Renal cortex interstitium (tissue), 15 donors: ENCODE measurements around the gene RPL37A. TPM values are rescaled to one million over a fixed set of nuclear protein-coding genes. Genes with fewer than 3 reads are reported as not detected.

ENCODE experiments used
- DNase-seq, 11 donors: peaks; one replicate each; pipeline ENCODE4 v3.0.0-alpha.2; 2013; ENCODE audit warnings: low read depth in 9 of 11, low spot score in 4 of 11; ENCODE audit errors: extremely low read depth in 1 of 11
- long read RNA-seq, 16 experiments: transcript quantifications; one replicate each; lab custom pipeline, GENCODE V29; 2026
- polyA plus RNA-seq, 3 donors: library from polyadenylated mRNA; unstranded; fragments of 120-200 nt; gene quantifications; one replicate each; pipeline ENCODE4 v1.2.1, GENCODE V29; 2013; ENCODE audit not compliant: insufficient read length in 3 of 3

Gene RPL37A
- 1,000 to 10,000 TPM; 2,092 to 2,614 (median 2,146) TPM for polyA plus RNA-seq
- long read RNA-seq, donor 1, transcript RPL37A-208 (2 exons, 2,225 nt) = minor isoform, 9 of 1,433 reads
- long read RNA-seq, donor 1, transcript RPL37A-209 (3 exons, 1,701 nt) = minor isoform, 12 of 1,433 reads
- long read RNA-seq, donor 1, transcript RPL37A-201 (3 exons, 742 nt) = minor isoform, 314 of 1,433 reads
- long read RNA-seq, donor 1, transcript RPL37A-210 (4 exons, 3,647 nt) = major isoform, 1,004 of 1,433 reads
- long read RNA-seq, donor 1, partial matches to known transcripts = 46 of 1,433 reads
- long read RNA-seq, donor 1, other reads (novel, unspliced or antisense) = 43 of 1,433 reads
- long read RNA-seq, donor 2, transcript RPL37A-201 (3 exons, 742 nt) = minor isoform, 364 of 1,621 reads
- long read RNA-seq, donor 2, transcript RPL37A-210 (4 exons, 3,647 nt) = major isoform, 1,111 of 1,621 reads
- long read RNA-seq, donor 2, transcript RPL37A-208 (2 exons, 2,225 nt) = minor isoform, 6 of 1,621 reads
- long read RNA-seq, donor 2, transcript RPL37A-209 (3 exons, 1,701 nt) = minor isoform, 7 of 1,621 reads
- long read RNA-seq, donor 2, partial matches to known transcripts = 81 of 1,621 reads
- long read RNA-seq, donor 2, other reads (novel, unspliced or antisense) = 46 of 1,621 reads
- long read RNA-seq, donor 3, transcript RPL37A-201 (3 exons, 742 nt) = minor isoform, 204 of 2,149 reads
- long read RNA-seq, donor 3, transcript RPL37A-209 (3 exons, 1,701 nt) = minor isoform, 29 of 2,149 reads
- long read RNA-seq, donor 3, transcript RPL37A-210 (4 exons, 3,647 nt) = major isoform, 1,808 of 2,149 reads
- long read RNA-seq, donor 3, transcript RPL37A-208 (2 exons, 2,225 nt) = minor isoform, 9 of 2,149 reads
- long read RNA-seq, donor 3, partial matches to known transcripts = 40 of 2,149 reads
- long read RNA-seq, donor 3, other reads (novel, unspliced or antisense) = 55 of 2,149 reads
- long read RNA-seq, donor 4, transcript RPL37A-210 (4 exons, 3,647 nt) = major isoform, 901 of 1,078 reads
- long read RNA-seq, donor 4, transcript RPL37A-208 (2 exons, 2,225 nt) = minor isoform, 6 of 1,078 reads
- long read RNA-seq, donor 4, transcript RPL37A-201 (3 exons, 742 nt) = minor isoform, 117 of 1,078 reads
- long read RNA-seq, donor 4, transcript RPL37A-209 (3 exons, 1,701 nt) = minor isoform, 8 of 1,078 reads
- long read RNA-seq, donor 4, partial matches to known transcripts = 21 of 1,078 reads
- long read RNA-seq, donor 4, other reads (novel, unspliced or antisense) = 22 of 1,078 reads
- long read RNA-seq, donor 5 = 0 reads
- long read RNA-seq, donor 6, transcript RPL37A-207 (2 exons, 2,082 nt) = minor isoform, 6 of 1,819 reads
- long read RNA-seq, donor 6, transcript RPL37A-209 (3 exons, 1,701 nt) = minor isoform, 24 of 1,819 reads
- long read RNA-seq, donor 6, transcript RPL37A-210 (4 exons, 3,647 nt) = major isoform, 1,280 of 1,819 reads
- long read RNA-seq, donor 6, transcript RPL37A-201 (3 exons, 742 nt) = minor isoform, 395 of 1,819 reads
- long read RNA-seq, donor 6, partial matches to known transcripts = 60 of 1,819 reads
- long read RNA-seq, donor 6, other reads (novel, unspliced or antisense) = 45 of 1,819 reads
- long read RNA-seq, donor 7, transcript RPL37A-209 (3 exons, 1,701 nt) = minor isoform, 28 of 2,499 reads
- long read RNA-seq, donor 7, transcript RPL37A-210 (4 exons, 3,647 nt) = major isoform, 2,075 of 2,499 reads
- long read RNA-seq, donor 7, transcript RPL37A-208 (2 exons, 2,225 nt) = minor isoform, 23 of 2,499 reads
- long read RNA-seq, donor 7, transcript RPL37A-201 (3 exons, 742 nt) = minor isoform, 237 of 2,499 reads
- long read RNA-seq, donor 7, partial matches to known transcripts = 76 of 2,499 reads
- long read RNA-seq, donor 7, other reads (novel, unspliced or antisense) = 52 of 2,499 reads
- long read RNA-seq, donor 8, transcript RPL37A-209 (3 exons, 1,701 nt) = minor isoform, 36 of 3,700 reads
- long read RNA-seq, donor 8, transcript RPL37A-208 (2 exons, 2,225 nt) = minor isoform, 14 of 3,700 reads
- long read RNA-seq, donor 8, transcript RPL37A-210 (4 exons, 3,647 nt) = major isoform, 2,883 of 3,700 reads
- long read RNA-seq, donor 8, transcript RPL37A-201 (3 exons, 742 nt) = minor isoform, 528 of 3,700 reads
- long read RNA-seq, donor 8, partial matches to known transcripts = 98 of 3,700 reads
- long read RNA-seq, donor 8, other reads (novel, unspliced or antisense) = 129 of 3,700 reads
- long read RNA-seq, donor 9, transcript RPL37A-210 (4 exons, 3,647 nt) = major isoform, 1,030 of 1,491 reads
- long read RNA-seq, donor 9, transcript RPL37A-201 (3 exons, 742 nt) = minor isoform, 343 of 1,491 reads
- long read RNA-seq, donor 9, transcript RPL37A-209 (3 exons, 1,701 nt) = minor isoform, 12 of 1,491 reads
- long read RNA-seq, donor 9, partial matches to known transcripts = 61 of 1,491 reads
- long read RNA-seq, donor 9, other reads (novel, unspliced or antisense) = 37 of 1,491 reads
- long read RNA-seq, donor 10, transcript RPL37A-209 (3 exons, 1,701 nt) = minor isoform, 22 of 2,250 reads
- long read RNA-seq, donor 10, transcript RPL37A-201 (3 exons, 742 nt) = minor isoform, 282 of 2,250 reads
- long read RNA-seq, donor 10, transcript RPL37A-208 (2 exons, 2,225 nt) = minor isoform, 14 of 2,250 reads
- long read RNA-seq, donor 10, transcript RPL37A-210 (4 exons, 3,647 nt) = major isoform, 1,826 of 2,250 reads
- long read RNA-seq, donor 10, partial matches to known transcripts = 40 of 2,250 reads
- long read RNA-seq, donor 10, other reads (novel, unspliced or antisense) = 63 of 2,250 reads
- long read RNA-seq, donor 11, transcript RPL37A-210 (4 exons, 3,647 nt) = major isoform, 553 of 733 reads
- long read RNA-seq, donor 11, transcript RPL37A-201 (3 exons, 742 nt) = minor isoform, 113 of 733 reads
- long read RNA-seq, donor 11, partial matches to known transcripts = 29 of 733 reads
- long read RNA-seq, donor 11, other reads (novel, unspliced or antisense) = 27 of 733 reads
- long read RNA-seq, donor 12, transcript RPL37A-210 (4 exons, 3,647 nt) = major isoform, 664 of 976 reads
- long read RNA-seq, donor 12, transcript RPL37A-207 (2 exons, 2,082 nt) = minor isoform, 6 of 976 reads
- long read RNA-seq, donor 12, transcript RPL37A-209 (3 exons, 1,701 nt) = minor isoform, 9 of 976 reads
- long read RNA-seq, donor 12, transcript RPL37A-201 (3 exons, 742 nt) = minor isoform, 232 of 976 reads
- long read RNA-seq, donor 12, partial matches to known transcripts = 33 of 976 reads
- long read RNA-seq, donor 12, other reads (novel, unspliced or antisense) = 25 of 976 reads
- long read RNA-seq, donor 13, transcript RPL37A-209 (3 exons, 1,701 nt) = minor isoform, 40 of 3,842 reads
- long read RNA-seq, donor 13, transcript RPL37A-201 (3 exons, 742 nt) = minor isoform, 718 of 3,842 reads
- long read RNA-seq, donor 13, transcript RPL37A-210 (4 exons, 3,647 nt) = major isoform, 2,772 of 3,842 reads
- long read RNA-seq, donor 13, transcript RPL37A-208 (2 exons, 2,225 nt) = minor isoform, 30 of 3,842 reads
- long read RNA-seq, donor 13, partial matches to known transcripts = 144 of 3,842 reads
- long read RNA-seq, donor 13, other reads (novel, unspliced or antisense) = 112 of 3,842 reads
- long read RNA-seq, donor 14, transcript RPL37A-201 (3 exons, 742 nt) = minor isoform, 165 of 1,630 reads
- long read RNA-seq, donor 14, transcript RPL37A-208 (2 exons, 2,225 nt) = minor isoform, 7 of 1,630 reads
- long read RNA-seq, donor 14, transcript RPL37A-210 (4 exons, 3,647 nt) = major isoform, 1,346 of 1,630 reads
- long read RNA-seq, donor 14, transcript RPL37A-209 (3 exons, 1,701 nt) = minor isoform, 12 of 1,630 reads
- long read RNA-seq, donor 14, partial matches to known transcripts = 44 of 1,630 reads
- long read RNA-seq, donor 14, other reads (novel, unspliced or antisense) = 52 of 1,630 reads
- long read RNA-seq, donor 15, transcript RPL37A-210 (4 exons, 3,647 nt) = major isoform, 540 of 744 reads
- long read RNA-seq, donor 15, transcript RPL37A-201 (3 exons, 742 nt) = minor isoform, 152 of 744 reads
- long read RNA-seq, donor 15, partial matches to known transcripts = 15 of 744 reads
- long read RNA-seq, donor 15, other reads (novel, unspliced or antisense) = 28 of 744 reads
- long read RNA-seq, donor 16, transcript RPL37A-201 (3 exons, 742 nt) = minor isoform, 430 of 2,484 reads
- long read RNA-seq, donor 16, transcript RPL37A-208 (2 exons, 2,225 nt) = minor isoform, 10 of 2,484 reads
- long read RNA-seq, donor 16, transcript RPL37A-209 (3 exons, 1,701 nt) = minor isoform, 32 of 2,484 reads
- long read RNA-seq, donor 16, transcript RPL37A-210 (4 exons, 3,647 nt) = major isoform, 1,851 of 2,484 reads
- long read RNA-seq, donor 16, partial matches to known transcripts = 98 of 2,484 reads
- long read RNA-seq, donor 16, other reads (novel, unspliced or antisense) = 56 of 2,484 reads

DNA sequence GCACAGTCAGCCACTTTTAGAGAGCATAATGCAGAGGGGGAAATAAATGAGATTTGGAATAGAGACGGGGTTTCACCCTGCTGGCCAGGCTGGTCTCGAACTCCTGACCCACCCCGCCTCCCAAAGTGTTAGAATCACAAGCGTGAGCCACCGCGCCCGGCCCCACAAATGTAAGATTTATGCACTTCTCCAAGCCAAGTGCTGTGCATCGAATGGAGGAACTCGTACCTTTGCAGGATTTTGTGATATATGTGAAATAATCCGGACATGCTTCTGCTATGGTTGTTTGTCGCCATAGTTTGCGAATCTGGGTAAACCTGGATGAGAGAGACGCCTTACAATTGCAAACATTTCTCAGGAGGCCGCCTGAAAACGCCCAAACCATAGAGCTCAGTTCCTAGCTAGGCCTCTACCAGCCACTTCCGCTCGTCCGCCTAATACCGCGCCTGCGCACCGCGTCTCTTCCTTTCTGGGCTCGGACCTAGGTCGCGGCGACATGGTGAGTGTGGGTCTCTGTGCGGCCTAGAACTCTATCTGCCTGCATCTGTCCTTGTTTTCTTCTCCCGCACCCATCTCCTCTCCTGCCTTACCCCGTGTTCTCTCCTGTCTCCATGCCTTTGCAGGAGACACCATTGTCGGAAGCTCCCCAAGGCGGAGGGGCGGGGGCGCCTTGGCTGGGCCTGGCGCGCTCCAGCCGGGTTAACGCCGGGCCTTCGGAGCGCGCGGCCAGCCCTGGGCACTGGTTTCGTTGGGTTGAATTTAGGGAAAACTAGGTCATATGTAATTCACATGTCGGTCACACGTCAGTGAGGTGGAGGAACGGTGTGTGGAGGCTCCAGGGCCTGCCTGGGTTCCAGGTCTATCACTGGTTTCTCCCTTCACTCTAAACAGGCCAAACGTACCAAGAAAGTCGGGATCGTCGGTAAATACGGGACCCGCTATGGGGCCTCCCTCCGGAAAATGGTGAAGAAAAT, at the start of gene RPL37A:
TSS of gene RPL37A (plus strand) at position 466 of the 974 bp plus-strand sequence. CDS start at position 497, 31 bp downstream.
- DNase-seq = peak; percentile 91 to 99 (median 95)

GRCh38 chr2:216450346-216450745, 48.3 kb upstream of the RPL37A start:
- no peak for DNase-seq

GRCh38 chr2:216450784-216451183, 47.9 kb upstream of the RPL37A start:
- DNase-seq = no peak

- DNase-seq = no peak
These were observed 44.6 kb upstream of the RPL37A start for GRCh38 chr2:216453955-216454614.

DNA sequence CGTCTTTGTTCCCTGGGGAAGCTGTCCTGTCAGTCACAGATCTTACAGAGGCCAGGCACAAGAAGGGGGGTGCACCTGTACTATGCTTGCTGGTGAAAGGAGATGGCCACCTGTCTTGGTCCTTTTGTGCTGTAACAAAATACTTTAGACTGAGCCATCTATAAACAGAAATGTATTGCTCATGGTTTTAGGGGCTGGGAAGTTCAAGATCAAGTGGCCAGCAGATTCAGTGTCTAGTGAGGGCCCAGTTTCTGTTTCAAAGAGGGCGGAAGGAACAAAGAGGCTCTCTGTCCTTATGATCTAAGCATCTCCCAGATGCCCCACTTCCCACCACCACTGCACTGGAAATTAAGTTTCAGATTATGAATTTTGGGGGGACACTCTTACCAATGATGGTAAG, 35.5 kb upstream of the RPL37A start:
- DNase-seq = no peak

GRCh38 chr2:216464104-216464720, 34.4 kb upstream of the RPL37A start:
- no peak for DNase-seq

GRCh38 chr2:216465579-216466195, 33.0 kb upstream of the RPL37A start:
- no peak for DNase-seq

- DNase-seq = no peak
These were observed 30.8 kb upstream of the RPL37A start for GRCh38 chr2:216467845-216468244.

- DNase-seq = no peak
These were observed 29.0 kb upstream of the RPL37A start for GRCh38 chr2:216469661-216470060.

GRCh38 chr2:216473187-216473586, 25.5 kb upstream of the RPL37A start:
- no peak for DNase-seq
